Activated T-cell treated with anti-CD3 and anti-CD28 coated beads, Interleukin-2, amount 50 U/mL, for 24 hours (primary cell): ENCODE data around the gene MRPL27.
"Not testable (repeated sequence)": the region's sequence is repeated elsewhere in the genome, so short reads cannot be mapped to it uniquely, and the experiment has no call there.

Experiments
- DNase-seq: peaks from one replicate; pipeline ENCODE4 v3.0.0-alpha.2; 2020
- H3K27ac Mint-ChIP-seq: 2 replicates; pipeline ENCODE4 v1.8.0; 2020; ENCODE audit warnings: mild to moderate bottlenecking, mixed read lengths
- H3K27me3 Mint-ChIP-seq: 2 replicates; pipeline ENCODE4 v1.8.0; 2020; ENCODE audit warnings: mixed read lengths
- H3K36me3 Mint-ChIP-seq: 2 replicates; pipeline ENCODE4 v1.8.0; 2020; ENCODE audit warnings: low read depth, mixed read lengths
- H3K4me1 Mint-ChIP-seq: 2 replicates; pipeline ENCODE4 v1.8.0; 2020; ENCODE audit warnings: low read depth, mixed read lengths
- H3K4me3 Mint-ChIP-seq: 2 replicates; pipeline ENCODE4 v1.8.0; 2020; ENCODE audit warnings: mild to moderate bottlenecking, moderate library complexity, mixed read lengths
- H3K9me3 Mint-ChIP-seq: 2 replicates; pipeline ENCODE4 v1.8.0; 2020; ENCODE audit warnings: mixed read lengths

MRPL27 gene

DNA sequence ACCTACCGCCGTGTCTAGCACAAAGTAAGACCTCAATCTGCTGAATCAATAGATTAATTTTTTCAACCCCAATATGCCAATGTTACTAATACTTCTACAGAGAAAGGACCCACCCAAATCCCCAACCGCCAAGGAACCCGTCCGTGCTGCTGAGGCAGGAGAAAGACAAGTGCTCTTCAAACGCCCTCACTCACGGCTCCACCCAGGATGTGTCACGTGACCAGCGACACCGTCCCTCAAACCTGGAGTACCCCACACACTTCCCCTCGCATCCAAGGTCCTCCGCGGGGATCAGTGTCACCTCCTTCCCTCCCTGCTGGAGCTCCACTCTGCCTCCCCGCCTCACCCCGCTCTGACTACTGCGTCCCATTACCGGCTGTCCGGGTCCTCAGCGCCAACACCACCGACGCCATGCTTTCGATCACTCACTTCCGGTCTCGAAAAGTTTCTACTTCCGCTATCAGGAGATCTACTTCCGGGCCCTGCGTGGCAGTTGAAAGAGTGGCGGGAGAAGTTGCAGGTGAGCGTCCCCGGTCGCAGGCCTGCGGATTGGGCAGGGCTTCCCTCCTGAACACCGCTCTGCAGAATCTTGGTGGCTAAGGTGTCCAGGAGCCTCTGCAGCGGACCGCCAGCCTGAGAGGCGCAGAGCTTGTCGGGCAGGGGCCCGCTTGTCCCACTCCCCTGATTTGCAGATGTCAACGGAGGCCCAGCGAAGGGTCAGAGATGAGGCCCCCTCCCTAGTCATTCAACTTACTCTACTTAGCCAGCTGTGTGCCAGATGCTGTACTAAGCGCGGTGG is at the start of gene MRPL27, which contains the start of gene EME1:
Gene MRPL27, minus strand, starts transcription at position 427 of the 799 bp plus-strand sequence. Its CDS starts 14 bp downstream, at position 413.
Gene EME1, plus strand, starts transcription at position 472 of the 799 bp plus-strand sequence. CDS start 1,980 bp downstream, outside the sequence.
- peak; percentile 93 for DNase-seq
- peak within 1 kb of the TSS; percentile 100 for H3K27ac Mint-ChIP-seq
- peak within 1 kb of the TSS; percentile 99 for H3K4me3 Mint-ChIP-seq
- H3K27me3 Mint-ChIP-seq, result no peaks in the 10 kb centered on the region
- peaks cover 86% of the 10 kb centered on the region for H3K36me3 Mint-ChIP-seq
- H3K4me1 Mint-ChIP-seq, result peaks cover 31% of the 10 kb centered on the region
- H3K9me3 Mint-ChIP-seq, result no peaks in the 10 kb centered on the region

DNA sequence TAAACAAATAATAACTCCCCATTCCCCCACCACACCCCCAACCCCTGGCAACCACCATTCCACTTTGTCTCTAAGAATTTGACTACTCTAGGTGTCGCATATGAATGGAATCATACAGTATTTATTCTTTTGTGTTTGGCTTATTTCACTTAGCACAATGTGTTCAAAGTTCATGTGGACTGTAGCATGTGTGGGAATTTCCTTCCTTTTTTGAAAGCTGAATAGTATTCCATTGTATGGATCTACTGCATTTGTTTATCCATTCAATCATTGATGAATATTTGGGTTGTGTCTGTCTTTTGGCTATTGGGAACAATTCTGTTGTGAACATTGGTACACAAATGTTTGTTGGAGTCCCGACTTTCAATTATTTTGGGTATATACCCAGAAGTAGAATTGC is 49.8 kb upstream of the MRPL27 start:
- Mint-ChIP-seq H3K27ac (no peak overlapping the region), H3K4me3 (no peak overlapping the region), H3K9me3 (peaks cover 5% of the 10 kb centered on the region), H3K27me3 (no peaks in the 10 kb centered on the region), H3K36me3 (no peaks in the 10 kb centered on the region), H3K4me1 (peaks cover 36% of the 10 kb centered on the region)
- DNase-seq, result no peak

DNA sequence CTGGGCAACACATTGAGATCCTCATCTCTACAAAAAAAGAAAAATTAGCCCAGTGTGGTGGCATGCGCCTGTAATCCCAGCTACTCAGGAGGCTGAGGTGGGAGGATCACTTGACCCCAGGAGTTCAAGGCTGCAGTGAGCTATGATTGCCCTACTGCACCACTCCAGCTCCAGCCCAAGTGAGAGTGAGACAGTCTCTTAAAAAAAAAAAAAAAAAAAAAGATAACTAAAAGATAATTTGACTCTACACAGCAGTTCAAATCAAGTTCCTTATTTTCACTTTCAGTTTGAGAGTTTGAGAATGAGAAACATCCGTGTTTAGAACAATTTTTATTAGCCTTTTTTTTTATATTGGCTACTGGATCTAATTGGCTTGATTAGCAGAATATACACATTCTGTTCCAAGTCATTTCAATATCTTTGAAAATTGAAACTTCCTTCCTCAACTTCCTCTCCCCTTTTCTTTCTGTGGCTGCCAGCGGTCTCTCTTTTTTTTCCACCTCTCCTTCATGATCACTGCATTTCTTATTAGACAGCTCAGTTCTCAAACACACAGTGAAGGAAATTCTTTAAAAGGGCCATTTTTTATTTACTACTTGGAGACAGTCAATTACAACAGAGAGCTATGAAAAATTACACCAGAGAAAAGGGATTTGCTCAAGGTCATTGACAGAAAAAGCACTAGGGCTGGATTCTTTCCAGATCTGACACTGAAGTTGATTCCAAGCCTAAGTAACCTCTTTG is 48.5 kb upstream of the MRPL27 start:
- Mint-ChIP-seq H3K27me3 (no peaks in the 10 kb centered on the region), H3K27ac (peak overlapping the region; percentile 88), H3K4me1 (peaks cover 23% of the 10 kb centered on the region), H3K9me3 (peaks cover 5% of the 10 kb centered on the region), H3K4me3 (peak overlapping the region; percentile 66), H3K36me3 (no peaks in the 10 kb centered on the region)
- no peak for DNase-seq

DNA sequence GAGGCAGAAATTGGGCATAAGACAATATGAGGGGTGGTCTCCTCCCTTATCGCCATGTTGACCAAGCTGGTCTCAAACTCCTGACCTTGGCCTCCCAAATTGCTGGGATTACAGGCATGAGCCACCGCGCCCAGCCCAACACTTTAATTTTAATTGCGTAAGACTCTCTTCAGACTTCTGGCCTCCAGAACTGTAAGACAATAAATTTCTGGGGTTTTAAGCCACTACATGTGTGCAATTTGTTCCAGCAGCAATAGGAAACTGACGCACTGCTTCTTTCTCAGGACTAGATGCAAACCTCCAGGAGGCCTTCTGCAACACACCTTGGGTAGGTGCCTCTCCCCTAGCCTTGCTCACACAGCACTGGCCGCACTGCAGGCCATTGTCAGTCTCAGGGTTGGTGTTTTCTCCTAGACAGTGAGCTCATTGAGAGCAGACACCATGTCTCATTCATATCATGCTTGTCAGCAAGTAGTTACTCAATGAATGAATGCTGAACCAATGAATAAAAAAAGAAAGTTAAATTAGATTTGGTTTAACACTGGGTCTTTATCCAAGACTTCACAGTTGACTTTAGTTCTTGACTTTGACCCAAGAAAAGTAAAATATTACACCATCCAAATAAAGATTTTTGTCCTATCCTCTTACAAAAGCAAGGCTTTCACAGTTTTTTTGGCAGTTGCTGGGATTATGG is 47.6 kb upstream of the MRPL27 start:
- peaks cover 5% of the 10 kb centered on the region for H3K9me3 Mint-ChIP-seq
- H3K36me3 Mint-ChIP-seq, result no peaks in the 10 kb centered on the region
- H3K4me1 Mint-ChIP-seq, result peaks cover 20% of the 10 kb centered on the region
- peak overlapping the region; percentile 88 for H3K27ac Mint-ChIP-seq
- no peak for DNase-seq
- no peaks in the 10 kb centered on the region for H3K27me3 Mint-ChIP-seq
- H3K4me3 Mint-ChIP-seq, result peak overlapping the region; percentile 66

DNA sequence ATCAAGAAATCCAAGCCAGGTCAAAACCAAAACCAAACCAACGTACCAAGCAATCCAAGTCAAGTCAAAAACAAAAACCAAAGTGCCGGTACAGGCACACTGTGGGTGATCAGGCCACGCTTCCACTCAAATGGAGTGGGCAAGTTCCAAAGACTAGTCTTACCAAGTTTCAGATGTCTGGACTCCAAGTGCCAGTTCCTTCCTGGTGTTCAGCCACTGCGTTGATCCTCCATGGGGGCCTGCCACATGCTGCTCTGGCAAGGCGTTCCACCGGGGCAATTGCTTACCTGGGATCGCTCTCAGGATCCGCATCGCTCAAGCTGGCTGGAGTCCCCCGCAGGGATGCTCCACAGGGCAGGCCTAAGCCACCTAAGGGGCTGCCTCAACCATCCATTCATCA is 46.6 kb upstream of the MRPL27 start:
- H3K36me3 Mint-ChIP-seq, H3K9me3 Mint-ChIP-seq, H3K27me3 Mint-ChIP-seq, H3K27ac Mint-ChIP-seq, DNase-seq, H3K4me3 Mint-ChIP-seq: not testable (repeated sequence)
- H3K4me1 Mint-ChIP-seq, result peaks cover 15% of the 10 kb centered on the region

DNA sequence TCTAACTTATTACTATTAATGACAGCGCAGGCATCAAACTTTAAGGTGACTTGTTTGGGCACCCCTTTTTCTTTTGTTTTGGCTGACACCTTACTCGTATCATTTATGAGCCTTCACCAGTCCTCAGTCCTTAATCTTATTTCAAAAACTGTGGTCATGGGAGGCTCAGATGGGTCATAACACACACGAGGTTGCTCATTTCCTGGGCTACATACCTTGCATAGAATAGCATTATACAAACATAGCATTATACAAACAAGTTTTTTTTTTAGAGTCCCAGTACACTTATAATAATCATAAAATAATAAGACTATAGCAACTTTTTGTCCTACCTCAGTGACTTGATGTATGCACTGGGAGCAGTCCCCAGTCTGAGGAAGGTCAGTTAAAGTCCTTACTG is 41.8 kb upstream of the MRPL27 start:
- Mint-ChIP-seq H3K4me3 (no peak overlapping the region), H3K4me1 (no peaks in the 10 kb centered on the region), H3K9me3 (peaks cover 5% of the 10 kb centered on the region), H3K27ac (no peak overlapping the region), H3K36me3 (no peaks in the 10 kb centered on the region), H3K27me3 (no peaks in the 10 kb centered on the region)
- DNase-seq, result no peak

DNA sequence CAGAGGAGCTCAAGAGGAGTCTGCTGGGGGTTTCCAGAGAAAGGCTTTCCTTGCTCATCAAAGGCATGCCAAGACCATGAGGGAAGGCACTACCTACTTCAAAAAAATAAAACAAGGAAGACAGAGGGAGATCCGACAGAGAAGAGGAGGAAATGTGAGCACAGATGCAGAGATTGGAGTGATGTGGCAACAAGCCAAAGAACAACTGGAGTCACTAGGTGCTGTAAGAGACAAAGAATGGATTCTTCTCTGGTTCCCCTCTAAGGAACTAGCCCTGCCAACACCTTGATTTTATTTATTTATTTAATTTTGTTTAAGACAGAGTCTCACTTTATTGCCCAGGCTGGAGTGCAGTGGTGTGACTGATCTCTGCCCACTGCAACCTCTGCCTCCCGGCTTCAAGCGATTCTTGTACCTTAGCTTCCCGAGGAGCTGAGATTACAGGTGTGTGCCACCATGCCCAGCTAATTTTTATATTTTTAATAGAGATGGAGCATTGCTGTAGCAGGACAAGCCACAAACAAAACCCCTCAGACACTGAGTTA is 39.3 kb upstream of the MRPL27 start:
- Mint-ChIP-seq H3K4me3 (no peak overlapping the region), H3K36me3 (no peaks in the 10 kb centered on the region), H3K9me3 (no peaks in the 10 kb centered on the region), H3K4me1 (no peaks in the 10 kb centered on the region), H3K27ac (no peak overlapping the region), H3K27me3 (no peaks in the 10 kb centered on the region)
- no peak for DNase-seq

DNA sequence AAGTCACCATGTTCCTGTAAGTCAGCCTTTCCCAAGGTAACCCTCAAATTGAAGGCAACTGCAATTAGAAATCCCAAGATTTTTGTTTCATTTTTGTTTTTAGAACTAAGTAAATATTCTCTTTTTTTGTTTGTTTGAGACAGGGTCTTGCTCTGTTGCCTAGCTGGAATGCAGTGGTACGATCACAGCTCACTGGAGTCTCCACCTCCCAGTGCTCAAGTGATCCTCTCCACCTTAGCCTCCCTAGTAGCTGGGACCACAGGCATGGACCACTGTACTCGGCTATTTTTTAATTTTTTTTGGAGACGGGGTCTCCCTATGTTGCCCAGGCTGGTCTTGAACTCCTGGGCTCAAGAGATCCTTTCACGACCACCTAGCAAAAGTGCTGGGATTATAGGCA is 34.9 kb upstream of the MRPL27 start:
- Mint-ChIP-seq H3K4me3 (no peak overlapping the region), H3K36me3 (no peaks in the 10 kb centered on the region), H3K4me1 (no peaks in the 10 kb centered on the region), H3K27ac (no peak overlapping the region), H3K27me3 (peaks cover 17% of the 10 kb centered on the region), H3K9me3 (no peaks in the 10 kb centered on the region)
- DNase-seq, result no peak

DNA sequence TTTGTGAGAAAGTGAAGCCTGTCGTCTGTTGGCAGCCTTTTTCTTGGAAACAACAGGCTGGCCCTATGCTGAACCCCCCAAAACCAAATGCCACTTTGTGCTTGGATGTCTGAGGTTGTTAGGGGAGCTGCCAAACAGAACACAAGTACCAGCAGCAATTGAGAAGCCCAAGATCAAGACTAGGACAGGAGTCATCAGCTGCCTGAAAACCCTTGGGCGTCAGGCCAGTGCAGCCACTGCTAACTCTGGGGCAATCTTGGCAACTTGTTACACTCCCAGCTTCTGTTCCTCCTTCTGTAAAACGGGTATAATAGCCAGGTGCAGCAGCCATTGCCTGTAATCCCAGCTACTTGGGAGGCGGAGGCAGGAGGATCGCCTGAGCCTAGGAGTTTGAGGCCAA is 33.6 kb upstream of the MRPL27 start:
- no peaks in the 10 kb centered on the region for H3K9me3 Mint-ChIP-seq
- H3K27me3 Mint-ChIP-seq, result peaks cover 17% of the 10 kb centered on the region
- no peak overlapping the region for H3K4me3 Mint-ChIP-seq
- H3K36me3 Mint-ChIP-seq, result no peaks in the 10 kb centered on the region
- DNase-seq, result no peak
- H3K4me1 Mint-ChIP-seq, result no peaks in the 10 kb centered on the region
- no peak overlapping the region for H3K27ac Mint-ChIP-seq

DNA sequence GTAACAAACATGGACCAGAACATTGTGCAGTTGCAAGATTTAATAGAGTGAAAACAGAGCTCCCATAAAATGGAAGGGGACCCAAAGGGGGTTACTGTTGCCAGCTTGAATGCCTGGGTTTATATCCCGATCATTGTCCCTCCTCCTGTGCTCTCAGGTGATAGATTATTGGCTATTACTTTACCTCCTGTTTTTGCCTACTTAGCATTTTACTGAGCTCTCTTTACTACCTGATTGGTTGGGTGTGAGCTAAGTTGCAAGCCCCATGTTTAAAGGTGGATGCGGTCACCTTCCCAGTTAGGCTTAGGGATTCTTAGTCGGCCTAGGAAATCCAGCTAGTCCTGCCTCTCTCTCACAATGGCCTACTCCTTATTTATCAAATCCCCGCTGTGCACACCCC is 32.4 kb upstream of the MRPL27 start:
- not testable (repeated sequence) for H3K4me3 Mint-ChIP-seq, H3K36me3 Mint-ChIP-seq

DNA sequence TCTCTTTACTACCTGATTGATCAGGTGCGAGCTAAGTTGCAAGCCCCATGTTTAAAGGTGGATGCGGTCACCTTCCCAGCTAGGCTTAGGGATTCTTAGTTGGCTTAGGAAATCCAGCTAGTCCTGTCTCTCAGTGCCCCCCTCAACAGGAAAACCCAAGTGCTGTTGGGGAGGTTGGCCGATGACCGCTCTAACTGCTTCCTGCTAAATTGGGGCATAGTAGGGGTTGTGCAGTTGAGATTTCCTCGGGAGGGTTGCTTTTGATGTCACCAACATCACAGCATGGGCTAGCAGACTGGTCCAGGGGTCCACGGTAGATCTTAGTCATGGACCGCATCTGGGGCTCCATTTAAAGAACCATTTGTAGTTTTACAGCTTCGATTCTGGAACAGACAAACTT is 26.6 kb upstream of the MRPL27 start:
- DNase-seq, H3K4me3 Mint-ChIP-seq, H3K9me3 Mint-ChIP-seq, H3K27ac Mint-ChIP-seq, H3K27me3 Mint-ChIP-seq: not testable (repeated sequence)
- H3K4me1 Mint-ChIP-seq, result peaks cover 21% of the 10 kb centered on the region
- peaks cover 23% of the 10 kb centered on the region for H3K36me3 Mint-ChIP-seq

More for the DNA sequence above, 32.4 kb upstream of the MRPL27 start:
- H3K9me3 Mint-ChIP-seq, H3K27ac Mint-ChIP-seq, DNase-seq, H3K4me1 Mint-ChIP-seq: not testable (repeated sequence)
- peaks cover 17% of the 10 kb centered on the region for H3K27me3 Mint-ChIP-seq

DNA sequence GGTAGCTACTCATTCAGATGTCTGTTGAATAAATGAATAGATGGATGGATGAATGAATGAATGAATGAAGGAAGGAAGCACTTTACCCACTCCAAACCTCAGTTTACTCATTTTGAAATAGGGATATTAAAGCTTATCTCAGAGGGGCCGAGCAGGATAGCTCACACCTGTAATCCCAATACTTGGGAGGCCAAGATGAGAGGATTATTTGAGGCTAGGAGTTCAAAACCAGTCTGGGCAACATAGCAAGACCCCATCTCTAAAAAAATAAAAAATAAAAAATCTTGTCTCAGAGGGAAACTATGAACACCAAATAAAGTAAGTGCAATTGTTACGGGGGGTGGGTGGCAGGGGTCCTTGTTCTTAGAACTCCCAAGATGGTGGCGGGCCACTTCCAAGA is 25.7 kb upstream of the MRPL27 start:
- DNase-seq, H3K27me3 Mint-ChIP-seq, H3K27ac Mint-ChIP-seq, H3K9me3 Mint-ChIP-seq: not testable (repeated sequence)
- Mint-ChIP-seq H3K4me3 (peak overlapping the region; percentile 20), H3K36me3 (peaks cover 32% of the 10 kb centered on the region), H3K4me1 (peaks cover 26% of the 10 kb centered on the region)

DNA sequence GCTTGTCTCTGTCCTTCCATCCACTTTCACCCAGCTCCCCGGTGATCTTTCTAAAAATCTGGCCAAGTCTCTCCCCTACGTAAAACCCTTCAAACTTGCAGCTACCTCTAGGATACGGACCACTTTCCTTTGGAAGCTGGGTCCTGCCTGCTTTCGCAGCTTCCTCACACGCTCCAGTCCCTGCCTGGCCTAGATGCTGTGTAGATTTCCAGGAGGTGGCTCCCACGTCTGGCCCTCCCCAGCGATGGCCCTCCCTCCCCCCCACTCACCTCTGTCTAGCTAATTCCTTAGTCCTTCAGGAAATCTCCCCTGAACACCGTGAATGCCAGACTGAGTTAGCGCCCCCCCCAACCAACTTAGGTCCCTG is 24.9 kb upstream of the MRPL27 start:
- no peaks in the 10 kb centered on the region for H3K9me3 Mint-ChIP-seq
- H3K27me3 Mint-ChIP-seq, result no peaks in the 10 kb centered on the region
- DNase-seq, result no peak
- H3K27ac Mint-ChIP-seq, result peak overlapping the region; percentile 93
- H3K4me1 Mint-ChIP-seq, result peaks cover 33% of the 10 kb centered on the region
- peak overlapping the region; percentile 95 for H3K4me3 Mint-ChIP-seq
- H3K36me3 Mint-ChIP-seq, result peaks cover 39% of the 10 kb centered on the region

DNA sequence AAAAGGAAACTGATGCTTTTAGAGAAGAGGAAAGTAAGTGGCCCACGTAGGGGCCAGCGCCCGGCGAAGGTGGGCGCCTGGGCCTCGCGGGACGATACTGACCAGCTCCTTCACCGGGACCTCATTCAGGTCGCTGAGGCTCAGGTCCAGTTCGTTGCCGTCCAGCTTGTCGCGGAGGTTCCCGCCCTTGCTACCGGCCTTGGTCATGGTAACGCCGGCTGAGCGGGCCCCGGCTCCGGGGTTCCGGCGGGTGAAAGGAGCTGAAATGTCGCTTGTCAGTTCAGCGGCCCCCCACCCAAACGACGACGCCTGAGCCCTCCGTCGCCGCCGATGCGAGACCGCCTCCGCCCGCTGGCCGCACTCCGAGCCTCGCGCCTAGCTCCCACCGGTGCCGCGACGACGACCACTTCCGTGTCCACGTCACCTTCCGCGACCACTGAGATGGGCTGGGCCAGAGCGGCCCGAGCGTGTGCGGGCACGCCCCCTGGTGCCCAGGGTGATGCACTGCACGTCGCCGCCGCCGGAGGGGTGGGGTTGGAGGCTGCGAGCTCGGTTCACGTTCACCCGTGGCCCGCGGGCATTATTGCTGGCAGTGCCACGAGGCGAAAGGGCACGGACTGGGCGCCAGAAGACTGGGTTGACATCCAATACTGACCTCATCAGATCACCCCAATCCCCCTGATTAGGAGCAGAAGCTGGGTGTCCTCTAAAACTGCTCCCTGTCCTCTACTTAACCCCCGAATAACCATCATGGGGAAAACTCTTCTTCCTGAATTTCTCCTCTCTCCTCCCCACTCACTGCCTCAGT is 24.3 kb upstream of the MRPL27 start, which contains the start of gene LRRC59:
Gene LRRC59, minus strand, starts transcription at position 413 of the 808 bp plus-strand sequence. Its CDS starts 206 bp downstream, at position 207.
- Mint-ChIP-seq H3K9me3 (no peaks in the 10 kb centered on the region), H3K4me3 (peak within 1 kb of the TSS; percentile 95), H3K4me1 (peaks cover 33% of the 10 kb centered on the region), H3K27ac (peak within 1 kb of the TSS; percentile 93), H3K27me3 (no peaks in the 10 kb centered on the region), H3K36me3 (peaks cover 45% of the 10 kb centered on the region)
- peak; percentile 97 for DNase-seq
